IPS DF 6.9 (cell line): ENCODE measurements around the gene KLHL24.
"Not testable (repeated sequence)": the region's sequence is repeated elsewhere in the genome, so short reads cannot be mapped to it uniquely, and the experiment has no call there.

Experiments used
- DNase-seq: peaks from one replicate; pipeline ENCODE4 v3.0.0-alpha.2; 2013; ENCODE audit warnings: low read depth, low spot score
- H3K27ac ChIP-seq: one replicate; pipeline ENCODE4 v1.5.1; 2013; ENCODE audit warnings: low read length, control low read depth
- H3K27me3 ChIP-seq: 2 replicates; pipeline ENCODE4 v1.6.1; 2013; ENCODE audit warnings: mild to moderate bottlenecking, low read length; ENCODE audit not compliant: control insufficient read depth, insufficient read depth
- H3K36me3 ChIP-seq: 2 replicates; pipeline ENCODE4 v1.6.1; 2013; ENCODE audit warnings: low read length; ENCODE audit not compliant: control insufficient read depth, insufficient read depth
- H3K4me1 ChIP-seq: 2 replicates; pipeline ENCODE4 v1.6.1; 2013; ENCODE audit warnings: low read length; ENCODE audit not compliant: control insufficient read depth, insufficient read depth
- H3K4me3 ChIP-seq: 2 replicates; pipeline ENCODE4 v1.5.1; 2013; ENCODE audit warnings: mild to moderate bottlenecking, low read length
- H3K9me3 ChIP-seq: 2 replicates; pipeline ENCODE4 v1.6.1; 2013; ENCODE audit warnings: low read length, inconsistent platforms; ENCODE audit not compliant: control insufficient read depth, insufficient read depth
- WGBS: extraction: QIAGEN DNeasy Blood & Tissue Kit; methylation state at CpG from one replicate; pipeline ENCODE4 v1.1.7; 2013; ENCODE audit warnings: mixed read lengths, missing lambda C conversion rate; ENCODE audit not compliant: insufficient read length, insufficient coverage; 5-methylcytosine and 5-hydroxymethylcytosine counted together

The KLHL24 gene

DNA sequence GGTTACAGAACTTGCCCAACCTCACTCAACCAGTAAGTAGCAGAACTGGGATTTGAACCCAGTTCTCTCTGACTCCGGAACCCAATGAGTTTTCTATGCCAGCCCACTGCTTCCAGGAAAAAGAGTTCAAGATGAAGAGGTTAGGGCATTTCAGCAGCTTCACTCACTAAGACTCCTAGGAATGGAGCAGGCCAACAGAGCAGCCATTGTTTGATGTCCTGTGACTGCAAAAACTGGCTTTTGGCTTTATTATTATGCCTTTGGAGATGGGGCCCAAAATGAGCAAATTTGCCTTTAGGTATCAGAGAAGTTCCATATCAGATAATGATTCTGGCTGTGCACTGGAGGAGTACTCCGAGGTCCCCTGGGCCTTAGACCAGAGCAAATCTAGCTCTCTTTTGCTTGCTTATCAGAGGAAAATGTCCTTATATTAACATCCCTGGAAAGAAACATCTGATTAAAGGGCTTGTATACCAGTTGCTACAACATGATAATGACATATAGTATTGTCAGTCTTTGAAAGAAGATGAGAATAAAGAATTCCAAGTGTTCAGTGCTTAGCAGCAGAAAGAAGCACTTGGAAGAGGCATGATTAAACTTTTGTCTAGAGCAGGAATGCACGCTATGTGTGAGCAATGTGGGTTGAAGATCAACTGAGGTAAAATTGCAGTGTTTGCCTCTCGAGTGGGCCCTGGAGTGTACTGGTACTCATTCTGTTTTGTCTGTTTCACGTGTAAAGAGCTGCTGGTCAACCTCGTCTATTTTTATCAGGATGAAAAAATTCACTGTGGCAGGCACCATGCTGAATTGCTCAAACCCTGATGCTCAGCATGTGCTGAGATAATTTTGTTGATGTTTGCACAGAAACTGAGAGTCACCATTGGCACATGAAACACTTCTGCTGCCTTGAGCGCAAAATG is 21.8 kb upstream of the KLHL24 start:
- H3K4me3 ChIP-seq, result no peak overlapping the region
- no CpG with 5 or more reads among the region's 7 CpGs for WGBS
- H3K27me3 ChIP-seq, result no peaks in the 10 kb centered on the region
- 0 out of 2 replicates have a peak, but pooled peaks cover 1% of the 10 kb centered on the region for H3K4me1 ChIP-seq
- H3K9me3 ChIP-seq, result no peaks in the 10 kb centered on the region
- H3K36me3 ChIP-seq, result no peaks in the 10 kb centered on the region
- H3K27ac ChIP-seq, result no peak overlapping the region
- no peak for DNase-seq

DNA sequence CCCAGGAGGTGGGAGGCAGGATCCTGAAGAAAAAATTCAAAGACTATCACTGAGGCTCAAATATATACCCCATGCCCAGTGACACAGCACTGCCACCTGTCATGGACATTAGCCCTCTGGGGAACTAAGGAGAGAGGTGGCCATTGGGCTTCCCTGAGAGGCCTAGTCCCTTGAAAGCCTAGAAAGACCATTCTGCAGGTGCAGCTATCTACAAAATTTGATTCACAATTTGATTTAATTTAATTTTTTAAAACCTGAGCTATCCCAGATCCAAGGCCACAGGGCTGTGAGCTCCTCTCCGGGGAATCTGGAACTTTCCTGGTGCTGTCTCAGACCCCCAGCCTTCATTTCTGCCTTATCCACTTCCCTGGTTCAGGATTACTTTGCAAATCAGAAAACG is 16.9 kb upstream of the KLHL24 start:
- no peaks in the 10 kb centered on the region for H3K9me3 ChIP-seq
- H3K4me1 ChIP-seq, result 0 out of 2 replicates have a peak, but pooled peaks cover 1% of the 10 kb centered on the region
- 0 out of 2 replicates have a peak, but pooled peaks cover 2% of the 10 kb centered on the region for H3K36me3 ChIP-seq
- no peaks in the 10 kb centered on the region for H3K27me3 ChIP-seq
- WGBS, result no CpG with 5 or more reads among the region's 2 CpGs
- no peak overlapping the region for H3K27ac ChIP-seq
- no peak for DNase-seq
- no peak overlapping the region for H3K4me3 ChIP-seq

DNA sequence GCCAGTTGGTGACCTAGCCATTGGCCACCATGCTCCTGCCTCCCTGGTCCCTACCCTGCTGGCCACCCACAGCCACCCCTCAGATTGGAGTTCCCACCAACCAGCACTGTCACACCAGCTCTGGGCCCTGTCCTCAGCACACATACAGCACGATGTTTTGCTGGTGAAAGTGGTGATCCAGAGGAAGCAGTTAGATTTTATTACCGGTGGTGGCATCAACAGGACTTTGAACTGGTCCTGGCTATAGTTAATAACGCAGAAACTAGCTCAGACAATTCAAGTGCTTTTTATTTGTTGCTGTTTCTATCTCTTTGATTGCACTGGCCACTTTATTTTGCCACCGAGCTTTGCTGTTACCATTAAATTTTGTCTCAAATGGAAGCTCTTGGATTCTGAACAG is 16.4 kb upstream of the KLHL24 start:
- WGBS, result no CpG with 5 or more reads among the region's 4 CpGs
- no peak for DNase-seq
- no peaks in the 10 kb centered on the region for H3K27me3 ChIP-seq
- 0 out of 2 replicates have a peak, but pooled peaks cover 1% of the 10 kb centered on the region for H3K4me1 ChIP-seq
- 0 out of 2 replicates have a peak, but pooled peaks cover 2% of the 10 kb centered on the region for H3K36me3 ChIP-seq
- H3K4me3 ChIP-seq, result no peak overlapping the region
- H3K27ac ChIP-seq, result no peak overlapping the region
- no peaks in the 10 kb centered on the region for H3K9me3 ChIP-seq

DNA sequence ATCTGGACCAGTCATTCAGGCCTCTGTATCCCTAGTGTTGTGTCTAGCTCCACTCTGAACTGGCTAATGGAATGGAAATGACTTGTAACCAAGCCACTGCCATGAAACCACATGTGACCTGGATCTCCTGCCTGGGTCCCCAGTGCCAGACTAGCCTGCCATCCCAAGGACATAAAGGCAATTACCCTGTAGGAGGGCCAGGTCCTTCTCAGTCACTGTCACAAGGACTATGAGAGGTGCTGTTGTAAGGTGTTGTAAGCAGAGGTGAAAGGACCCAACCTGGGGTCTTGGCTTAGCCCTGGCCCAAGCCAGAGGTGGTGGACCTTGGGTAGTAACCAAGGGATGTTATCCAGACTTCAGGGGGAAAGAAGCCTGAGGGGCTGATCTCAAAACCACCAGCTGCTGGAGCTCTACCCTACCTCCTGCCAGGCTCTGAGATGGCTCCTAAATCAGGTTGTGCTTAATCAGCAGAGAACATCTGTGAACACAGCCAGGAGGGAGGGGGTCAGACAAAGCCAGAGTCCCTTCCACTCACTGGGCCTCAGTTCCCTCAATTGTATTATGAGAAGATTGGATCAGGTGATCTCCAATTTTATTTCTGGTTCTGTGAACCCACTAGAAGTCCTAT is 15.7 kb upstream of the KLHL24 start:
- DNase-seq, result no peak
- no peak overlapping the region for H3K4me3 ChIP-seq
- H3K9me3 ChIP-seq, result no peaks in the 10 kb centered on the region
- H3K36me3 ChIP-seq, result 0 out of 2 replicates have a peak, but pooled peaks cover 2% of the 10 kb centered on the region
- no peak overlapping the region for H3K27ac ChIP-seq
- H3K4me1 ChIP-seq, result no peaks in the 10 kb centered on the region
- H3K27me3 ChIP-seq, result no peaks in the 10 kb centered on the region

DNA sequence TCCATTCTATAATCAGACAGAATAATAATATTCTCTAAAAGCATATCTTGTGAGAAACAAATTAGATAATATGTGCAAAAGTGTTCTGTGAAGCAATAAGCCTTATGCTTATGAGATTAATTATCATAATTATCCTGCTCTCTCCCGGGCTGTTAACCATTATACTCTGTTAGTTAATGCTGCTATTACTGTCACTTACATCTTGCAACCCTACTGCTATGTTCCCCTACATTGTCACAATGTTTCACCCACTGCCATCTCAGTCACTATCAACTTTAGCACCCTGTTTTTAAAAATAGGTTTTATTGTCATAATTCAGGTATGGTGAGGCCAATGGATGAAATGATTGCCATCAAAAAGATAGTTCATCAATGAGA is 15.2 kb upstream of the KLHL24 start:
- H3K27ac ChIP-seq, result no peak overlapping the region
- no CpG with 5 or more reads among the region's 1 CpG for WGBS
- DNase-seq, result no peak

DNA sequence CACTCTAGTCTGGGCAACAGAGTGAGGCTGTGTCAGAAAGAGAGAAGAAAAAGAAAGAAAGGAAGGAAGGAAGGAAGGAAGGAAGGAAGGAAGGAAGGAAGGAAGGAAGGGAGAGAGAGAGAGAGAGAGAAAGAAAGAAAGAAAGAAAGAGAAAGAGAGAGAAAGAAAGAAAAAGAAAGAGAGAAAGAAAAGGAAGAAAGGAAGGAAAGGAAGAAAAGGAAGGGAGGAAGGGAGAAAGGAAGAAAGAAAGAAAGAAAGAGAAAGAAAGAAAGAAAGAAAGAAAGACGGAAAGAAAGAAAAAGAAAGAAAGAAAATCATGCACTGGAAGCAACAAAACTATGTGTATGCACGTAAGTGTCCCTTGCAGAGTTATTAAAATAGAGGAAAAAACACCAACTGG is 12.9 kb upstream of the KLHL24 start:
- H3K9me3 ChIP-seq, H3K4me1 ChIP-seq, H3K4me3 ChIP-seq, H3K27ac ChIP-seq, H3K27me3 ChIP-seq, H3K36me3 ChIP-seq, DNase-seq: not testable (repeated sequence)
- no CpG with 5 or more reads among the region's 2 CpGs for WGBS

More for the DNA sequence above, 15.2 kb upstream of the KLHL24 start:
- Histone ChIP-seq H3K4me1 (no peaks in the 10 kb centered on the region), H3K9me3 (no peaks in the 10 kb centered on the region), H3K4me3 (no peak overlapping the region), H3K36me3 (0 out of 2 replicates have a peak, but pooled peaks cover 2% of the 10 kb centered on the region), H3K27me3 (no peaks in the 10 kb centered on the region)

DNA sequence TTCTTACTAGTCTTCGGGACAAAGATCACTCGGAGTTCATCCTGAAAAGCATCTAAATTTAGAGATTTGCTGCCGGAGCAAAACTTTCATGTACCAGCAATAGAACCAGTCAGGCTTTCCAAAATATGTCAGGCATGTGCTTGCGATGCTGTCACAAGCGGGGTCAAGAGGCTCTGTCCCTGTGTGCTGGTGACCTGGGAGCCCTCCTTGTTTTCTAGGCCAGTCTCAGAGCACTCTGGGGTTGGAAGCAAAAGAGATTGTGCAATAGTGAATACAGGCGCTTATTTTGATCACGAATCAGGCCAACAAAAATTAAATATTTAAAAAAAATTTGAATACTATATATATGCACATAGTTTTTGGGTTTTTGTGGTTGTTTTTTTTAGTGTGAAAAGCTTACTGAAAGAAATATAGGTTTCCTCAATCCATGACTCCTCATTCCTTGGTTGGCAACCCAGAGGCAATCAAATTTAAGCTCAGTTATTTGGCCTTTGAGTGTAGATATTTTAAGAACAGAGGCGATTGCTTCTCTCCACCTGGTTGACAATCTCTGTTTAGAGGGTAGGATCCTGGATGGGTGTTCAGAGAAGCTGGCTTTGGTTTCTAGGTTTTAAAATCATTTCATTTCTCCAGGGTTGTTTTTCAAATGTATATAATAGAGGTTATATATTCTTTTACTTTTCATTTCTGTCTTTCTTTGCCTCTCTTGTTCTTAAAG is 8.4 kb upstream of the KLHL24 start:
- H3K9me3 ChIP-seq, result no peaks in the 10 kb centered on the region
- H3K27ac ChIP-seq, result no peak overlapping the region
- WGBS, result no CpG with 5 or more reads among the region's 8 CpGs
- DNase-seq, result no peak
- H3K4me1 ChIP-seq, result no peaks in the 10 kb centered on the region
- no peaks in the 10 kb centered on the region for H3K36me3 ChIP-seq
- no peaks in the 10 kb centered on the region for H3K27me3 ChIP-seq
- H3K4me3 ChIP-seq, result no peak overlapping the region

DNA sequence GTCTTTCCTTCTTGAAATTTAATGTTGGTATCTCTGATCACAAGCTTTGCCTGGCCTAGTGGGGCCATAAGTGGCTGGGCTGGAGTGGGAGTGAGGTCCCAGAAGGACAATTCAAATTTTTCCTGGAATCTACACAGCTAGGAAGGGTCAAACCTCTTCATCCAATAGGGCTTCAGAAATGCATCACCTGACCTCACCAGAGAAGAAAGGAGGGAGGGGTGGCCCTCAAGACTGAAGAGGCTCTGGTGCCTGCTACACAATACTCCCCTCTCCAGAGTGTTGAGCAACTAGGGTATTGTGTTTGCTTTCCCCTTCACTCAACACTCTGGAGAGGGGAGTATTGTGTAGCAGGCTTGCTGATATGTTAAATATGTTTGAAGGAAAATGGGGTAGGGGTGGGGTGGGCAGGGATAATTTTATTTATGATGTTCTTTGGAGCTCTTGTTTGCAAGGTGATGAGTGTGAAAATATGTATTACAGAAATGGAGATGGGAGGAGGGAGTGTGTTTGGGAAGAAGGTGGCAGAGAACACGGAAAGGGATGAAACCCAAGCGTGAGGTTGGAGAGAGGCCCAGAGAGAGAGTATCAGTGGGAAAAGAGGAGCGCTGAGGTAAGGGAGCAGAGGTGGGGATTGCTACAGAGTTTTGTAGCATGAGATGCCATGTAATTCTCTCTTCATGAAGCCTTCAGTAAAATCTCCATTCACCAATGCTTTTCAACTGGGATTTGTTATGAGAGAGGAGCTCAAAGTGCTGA is 5.7 kb upstream of the KLHL24 start:
- no peaks in the 10 kb centered on the region for H3K27me3 ChIP-seq
- no peaks in the 10 kb centered on the region for H3K4me1 ChIP-seq
- no peak overlapping the region for H3K4me3 ChIP-seq
- H3K9me3 ChIP-seq, result no peaks in the 10 kb centered on the region
- no peaks in the 10 kb centered on the region for H3K36me3 ChIP-seq
- WGBS, result 100% methylated on average over 1 of the region's 3 CpGs
- no peak for DNase-seq
- no peak overlapping the region for H3K27ac ChIP-seq

DNA sequence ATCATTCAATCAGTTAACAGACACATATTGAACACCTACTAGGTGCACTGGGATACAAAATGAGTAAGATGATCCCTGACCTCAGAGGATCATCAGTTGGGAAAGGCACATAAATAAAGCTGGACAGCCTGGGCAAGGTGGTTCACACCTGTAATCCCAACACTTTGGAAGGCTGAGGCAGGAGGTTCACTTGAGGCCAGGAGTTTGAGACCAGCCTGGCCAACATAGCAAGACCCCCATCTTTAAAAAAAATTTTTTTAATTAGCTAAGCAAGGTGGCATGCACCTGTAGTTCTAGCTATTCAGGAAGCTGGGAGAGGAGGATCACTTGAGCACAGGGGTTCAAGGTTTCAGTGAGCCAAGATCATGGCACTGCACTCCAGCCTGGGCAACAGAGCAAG is 3.7 kb upstream of the KLHL24 start:
- no peak overlapping the region for H3K4me3 ChIP-seq
- H3K27ac ChIP-seq, result no peak overlapping the region
- H3K27me3 ChIP-seq, result no peaks in the 10 kb centered on the region
- H3K36me3 ChIP-seq, result no peaks in the 10 kb centered on the region
- H3K4me1 ChIP-seq, result no peaks in the 10 kb centered on the region
- no peaks in the 10 kb centered on the region for H3K9me3 ChIP-seq
- DNase-seq, result no peak

DNA sequence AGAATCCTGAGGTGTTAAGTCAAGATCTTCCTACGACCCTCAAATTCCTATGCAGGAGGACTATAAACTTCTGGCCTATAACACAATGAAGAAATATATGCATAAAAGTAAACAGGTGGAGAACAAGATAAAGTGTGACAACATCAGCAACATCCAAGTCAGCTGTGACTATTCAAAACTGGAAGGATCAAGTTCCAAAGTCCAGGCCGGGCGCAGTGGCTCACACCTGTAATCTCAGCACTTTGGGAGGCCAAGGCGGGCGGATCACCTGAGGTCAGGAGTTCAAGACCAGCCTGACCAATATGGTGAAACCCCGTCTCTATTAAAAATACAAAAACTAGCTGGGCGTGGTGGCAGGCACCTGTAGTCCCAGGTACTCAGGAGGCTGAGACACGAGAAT is 2.7 kb upstream of the KLHL24 start:
- DNase-seq, H3K4me3 ChIP-seq, H3K36me3 ChIP-seq, H3K4me1 ChIP-seq, H3K27me3 ChIP-seq, H3K9me3 ChIP-seq, H3K27ac ChIP-seq: not testable (repeated sequence)
- no CpG with 5 or more reads among the region's 8 CpGs for WGBS
